Fibroblast of lung (primary cell): ENCODE data around the gene PLCB2. TPM values are rescaled to one million over a fixed set of nuclear protein-coding genes. Genes with fewer than 3 reads are reported as not detected.

Source experiments
- DNase-seq, 2 donors: peaks; one replicate each; pipeline versions ENCODE4 v3.0.0 to v3.0.0-alpha.2; 2010; ENCODE audit warnings: low read depth in 2 of 2
- H2AFZ ChIP-seq: 2 replicates; pipeline ENCODE4 v1.5.1; 2012; ENCODE audit warnings: low read length, control low read depth, inconsistent platforms
- H3K27ac ChIP-seq: 2 replicates; pipeline ENCODE4 v1.5.1; 2011; ENCODE audit warnings: low read length, control low read depth; ENCODE audit not compliant: insufficient read depth
- H3K27me3 ChIP-seq: 2 replicates; pipeline ENCODE4 v1.5.1; 2011; ENCODE audit warnings: mild to moderate bottlenecking, low read length; ENCODE audit not compliant: control insufficient read depth, insufficient read depth
- H3K36me3 ChIP-seq: 2 replicates; pipeline ENCODE4 v1.5.1; 2011; ENCODE audit warnings: low read length; ENCODE audit not compliant: control insufficient read depth, insufficient read depth
- H3K4me1 ChIP-seq: 2 replicates; pipeline ENCODE4 v1.5.1; 2011; ENCODE audit warnings: low read length; ENCODE audit not compliant: control insufficient read depth, insufficient read depth; ENCODE audit errors: extremely low read depth
- H3K4me2 ChIP-seq: 2 replicates; pipeline ENCODE4 v1.5.1; 2011; ENCODE audit warnings: low read length, control low read depth; ENCODE audit not compliant: insufficient read depth; ENCODE audit errors: extremely low read depth
- H3K4me3 ChIP-seq, 4 experiments: fragments of 200-600 bp in 1 of 4; sonication (generic) in 1 of 4; replicated peaks in 1 of 4; 2 replicates each; pipeline ENCODE4 v1.5.1; 2011 to 2016; ENCODE audit warnings: low read length in 4 of 4, low read depth in 3 of 4, mild to moderate bottlenecking in 3 of 4, control low read depth in 2 of 4, inconsistent platforms in 1 of 4, mixed read lengths in 1 of 4; ENCODE audit not compliant: insufficient read depth in 1 of 4; ENCODE audit errors: control extremely low read depth in 1 of 4
- H3K79me2 ChIP-seq: 2 replicates; pipeline ENCODE4 v1.5.1; 2012; ENCODE audit warnings: mild to moderate bottlenecking, low read length, inconsistent platforms; ENCODE audit not compliant: control insufficient read depth, insufficient read depth
- H3K9ac ChIP-seq: 2 replicates; pipeline ENCODE4 v1.5.1; 2011; ENCODE audit warnings: mild to moderate bottlenecking, low read length, control low read depth; ENCODE audit not compliant: insufficient read depth
- H3K9me3 ChIP-seq: 2 replicates; pipeline ENCODE4 v1.5.1; 2012; ENCODE audit warnings: low read depth, low read length; ENCODE audit not compliant: control insufficient read depth, insufficient read depth
- H4K20me1 ChIP-seq: 2 replicates; pipeline ENCODE4 v1.5.1; 2011; ENCODE audit warnings: low read length; ENCODE audit not compliant: control insufficient read depth, insufficient read depth; ENCODE audit errors: extremely low read depth
- CTCF ChIP-seq, 2 donors: IDR thresholded peaks in 1 of 2; conservative IDR thresholded peaks in 1 of 2; 1 replicate in 1 of 2; 2 replicates in 1 of 2; pipeline ENCODE4 v1.5.1; 2011 to 2012; ENCODE audit warnings: low read length in 2 of 2, control low read depth in 1 of 2, inconsistent platforms in 1 of 2, low read depth in 1 of 2, mild to moderate bottlenecking in 1 of 2
- EZH2 ChIP-seq: IDR thresholded peaks from 2 replicates; pipeline ENCODE4 v1.5.1; 2012; ENCODE audit warnings: low read length, control low read depth, mild to moderate bottlenecking; ENCODE audit errors: missing control alignments
- polyA plus RNA-seq, 2 donors: library from polyadenylated mRNA; depleted of rRNA in 1 of 2; stranded (reverse) in 1 of 2; unstranded in 1 of 2; fragments of >200 nt; gene quantifications; 2 replicates each; pipeline ENCODE4 v1.2.1, GENCODE V29; 2011 to 2012; ENCODE audit warnings: missing spikeins in 1 of 2
- total RNA-seq: library from RNA; depleted of rRNA; stranded (reverse); fragments of >200 nt; gene quantifications from 2 replicates; pipeline ENCODE4 v1.2.1, GENCODE V29; 2014

Gene PLCB2
- total and polyA plus RNA-seq, 2 donors (not counting 1 experiment from before 2014, with no cell fraction given), result under 0.01 to 0.40 TPM

GRCh38 chr15:40302981-40303380, 4.8 kb downstream of the PLCB2 start:
- H3K27me3 ChIP-seq, result peaks cover 21% of the 10 kb centered on the region
- H3K4me2 ChIP-seq, result no peak overlapping the region
- H3K4me1 ChIP-seq, result no peaks in the 10 kb centered on the region
- no peak for TF ChIP-seq EZH2
- no peak for TF ChIP-seq CTCF (conservative IDR thresholded peaks at IDR 0.05 in 1 of 2, IDR thresholded peaks at IDR 0.05 in 1 of 2; ENCODE audit: low read depth in 1 of 2, low read length in 2 of 2)
- H3K36me3 ChIP-seq, result no peaks in the 10 kb centered on the region
- H3K27ac ChIP-seq, result no peak overlapping the region
- no peak overlapping the region for H3K4me3 ChIP-seq
- no peaks in the 10 kb centered on the region for H3K9me3 ChIP-seq
- no peaks in the 10 kb centered on the region for H3K79me2 ChIP-seq
- no peak for DNase-seq
- H3K9ac ChIP-seq, result no peak overlapping the region
- H2AFZ ChIP-seq, result no peak overlapping the region
- no peaks in the 10 kb centered on the region for H4K20me1 ChIP-seq

GRCh38 chr15:40302288-40302886, 5.3 kb downstream of the PLCB2 start:
- Histone ChIP-seq H2AFZ (no peak overlapping the region), H3K4me2 (no peak overlapping the region), H4K20me1 (no peaks in the 10 kb centered on the region), H3K4me3 (no peak overlapping the region), H3K36me3 (no peaks in the 10 kb centered on the region), H3K4me1 (no peaks in the 10 kb centered on the region), H3K9me3 (no peaks in the 10 kb centered on the region), H3K27ac (no peak overlapping the region), H3K9ac (no peak overlapping the region), H3K27me3 (peaks cover 23% of the 10 kb centered on the region), H3K79me2 (no peaks in the 10 kb centered on the region)
- TF ChIP-seq CTCF (conservative IDR thresholded peaks at IDR 0.05 in 1 of 2, IDR thresholded peaks at IDR 0.05 in 1 of 2; ENCODE audit: low read depth in 1 of 2, low read length in 2 of 2), result no peak
- TF ChIP-seq EZH2, result no peak
- no peak for DNase-seq

- Histone ChIP-seq H3K4me1 (no peaks in the 10 kb centered on the region), H2AFZ (no peak overlapping the region), H3K4me2 (no peak overlapping the region), H3K27me3 (peaks cover 22% of the 10 kb centered on the region), H3K9me3 (no peaks in the 10 kb centered on the region), H3K36me3 (no peaks in the 10 kb centered on the region), H3K9ac (no peak overlapping the region), H3K79me2 (no peaks in the 10 kb centered on the region), H4K20me1 (no peaks in the 10 kb centered on the region), H3K27ac (no peak overlapping the region), H3K4me3 (no peak overlapping the region)
- no peak for DNase-seq
- TF ChIP-seq CTCF (conservative IDR thresholded peaks at IDR 0.05 in 1 of 2, IDR thresholded peaks at IDR 0.05 in 1 of 2; ENCODE audit: low read depth in 1 of 2, low read length in 2 of 2), result no peak
Observed at GRCh38 chr15:40301467-40302179, 6.1 kb downstream of the PLCB2 start.
